NCI-H2171 treated with DMSO at 0.1 percent for 48 hours (cell line): ENCODE results near the gene CLDN4.
A peak's percentile ranks its signal among the peaks of the same experiment; 100 is the strongest.
"Not testable (repeated sequence)": the region's sequence is repeated elsewhere in the genome, so short reads cannot be mapped to it uniquely, and the experiment has no call there.

Experiments used
- DNase-seq: peaks from one replicate; lab custom pipeline; 2025; lab: John Stamatoyannopoulos, UW

CLDN4 gene

DNA sequence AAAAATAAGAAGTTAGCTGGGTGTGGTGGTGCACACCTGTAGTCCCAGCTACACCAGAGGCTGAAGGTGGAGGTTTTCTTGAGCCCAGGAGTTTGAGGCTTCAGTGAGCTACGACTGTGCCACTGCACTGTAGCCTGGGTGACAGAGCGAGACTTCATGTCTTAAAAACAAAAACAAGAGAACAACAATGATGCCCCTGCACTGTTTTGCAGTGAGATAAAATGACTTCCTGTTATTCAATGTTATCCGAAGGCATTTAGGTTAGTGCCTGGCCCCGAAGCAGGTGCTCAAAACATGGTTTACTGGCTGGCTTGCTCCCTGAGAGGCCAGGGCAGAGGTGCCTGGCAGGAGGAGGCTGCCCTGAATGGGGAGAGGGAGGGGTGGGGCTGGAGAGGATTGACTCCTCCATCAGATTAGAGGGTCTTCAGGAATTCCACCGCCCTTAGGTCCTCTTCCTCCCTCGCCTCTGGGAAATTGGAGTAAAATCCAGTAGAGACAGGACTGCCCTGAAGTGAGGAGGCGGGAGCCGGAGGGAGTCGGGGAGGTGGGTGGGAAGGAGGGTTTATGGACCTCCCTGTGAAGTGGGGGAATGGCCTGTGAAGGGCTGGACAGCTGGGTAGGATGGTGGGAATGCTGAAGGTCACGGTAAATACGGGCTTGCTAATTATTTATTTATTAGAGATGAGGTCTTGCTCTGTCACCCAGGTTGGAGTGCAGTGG, 6.8 kb upstream of the CLDN4 start:
- DNase-seq = no peak

DNA sequence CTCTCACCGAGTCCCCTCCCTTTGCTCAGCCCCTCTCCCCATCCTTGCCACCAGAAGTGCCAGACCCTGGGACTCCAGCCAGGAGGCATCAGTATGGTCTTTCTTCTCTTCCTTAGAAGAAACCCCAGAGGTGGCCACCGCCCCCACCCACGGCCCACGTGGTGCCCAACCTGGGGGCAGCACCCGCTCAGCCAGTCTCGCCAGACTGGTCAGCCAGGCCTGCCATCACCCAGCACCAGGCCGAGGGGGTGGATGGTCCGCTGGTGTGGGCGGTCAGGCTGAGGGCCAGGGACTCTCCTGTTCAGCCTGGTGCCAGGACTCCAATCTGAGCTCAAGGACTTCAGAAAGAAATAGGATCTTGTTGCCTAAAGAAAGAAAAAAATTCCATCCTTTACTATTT, 5.8 kb upstream of the CLDN4 start:
- no peak for DNase-seq

DNA sequence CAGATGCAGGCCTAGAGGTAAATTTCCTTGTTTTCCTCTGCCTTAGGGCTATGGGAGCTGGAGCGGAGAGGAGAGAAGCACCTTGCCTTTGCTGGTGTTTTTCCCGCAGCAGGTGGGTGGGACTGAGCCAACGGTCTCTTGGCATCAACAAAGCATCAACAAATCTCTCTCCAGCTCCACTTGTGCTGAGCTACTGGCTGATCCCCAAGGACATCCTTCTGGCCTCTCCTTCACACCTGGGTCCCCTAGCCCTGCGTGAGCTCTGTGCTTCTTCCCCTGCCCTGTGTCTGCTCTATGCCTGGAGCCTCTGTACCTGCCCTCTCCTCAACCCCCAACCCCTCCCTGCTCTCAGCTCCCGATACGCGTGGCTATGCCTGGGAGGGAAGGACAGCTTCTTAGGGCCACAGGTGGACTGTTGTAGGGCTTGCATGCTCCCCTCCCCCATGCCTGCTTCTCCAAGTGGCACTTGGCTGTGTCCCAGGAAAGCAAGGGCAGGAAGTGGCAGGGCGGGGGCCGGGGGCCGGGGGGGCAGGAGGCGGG, 3.2 kb upstream of the CLDN4 start:
- peak; percentile 99 for DNase-seq

DNA sequence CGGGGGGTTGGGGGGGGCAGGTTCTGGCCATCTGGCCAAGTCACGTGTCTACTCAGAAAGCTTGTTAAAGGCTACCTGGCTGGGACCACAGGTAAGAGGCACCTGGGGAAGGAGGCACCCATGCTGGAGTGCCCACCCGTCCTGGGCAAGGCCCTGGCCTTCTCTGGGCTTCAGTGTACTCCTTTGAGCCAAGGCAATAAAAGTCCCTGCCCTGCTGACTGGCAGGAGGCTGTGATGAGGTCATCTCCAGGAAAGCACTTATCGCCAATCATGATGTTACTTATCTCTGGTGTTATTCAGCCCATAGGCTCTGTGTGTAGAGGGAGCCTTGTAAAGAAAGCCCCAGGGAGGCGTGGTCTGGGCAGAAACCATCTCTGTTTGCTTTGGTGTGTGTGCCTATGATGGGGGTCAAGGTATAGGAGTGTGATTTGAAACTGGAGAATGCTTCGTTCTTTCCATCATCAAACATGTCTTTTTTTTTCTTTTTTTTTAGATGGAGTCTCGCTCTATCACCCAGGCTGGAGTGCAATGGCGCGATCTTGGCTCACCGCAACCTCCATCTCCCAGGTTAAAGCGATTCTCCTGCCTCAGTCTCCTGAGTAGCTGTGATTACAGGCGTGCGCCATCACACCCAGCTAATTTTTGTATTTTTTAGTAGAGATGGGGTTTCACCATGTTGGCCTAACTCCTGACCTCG, 2.5 kb upstream of the CLDN4 start:
- peak; percentile 94 for DNase-seq

DNA sequence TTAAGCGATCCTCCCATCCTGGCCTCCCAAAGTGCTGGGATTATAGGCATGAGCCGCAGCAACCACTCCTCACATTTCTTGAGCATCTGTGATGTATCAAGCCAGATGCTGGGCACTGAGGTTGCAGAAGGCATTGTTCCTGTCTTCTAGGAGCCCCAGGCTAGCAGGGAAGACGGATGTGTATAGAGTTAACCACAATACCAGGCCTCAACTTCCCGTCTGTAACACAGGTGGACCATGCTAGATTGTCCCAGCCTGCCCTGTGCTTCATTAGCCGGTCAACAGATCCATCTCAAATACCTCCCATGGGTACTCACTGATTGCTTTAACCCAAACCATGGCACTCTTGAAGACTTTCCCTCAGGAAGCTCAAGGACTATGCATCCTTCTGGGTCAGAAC, 1.8 kb upstream of the CLDN4 start:
- DNase-seq = no peak

DNA sequence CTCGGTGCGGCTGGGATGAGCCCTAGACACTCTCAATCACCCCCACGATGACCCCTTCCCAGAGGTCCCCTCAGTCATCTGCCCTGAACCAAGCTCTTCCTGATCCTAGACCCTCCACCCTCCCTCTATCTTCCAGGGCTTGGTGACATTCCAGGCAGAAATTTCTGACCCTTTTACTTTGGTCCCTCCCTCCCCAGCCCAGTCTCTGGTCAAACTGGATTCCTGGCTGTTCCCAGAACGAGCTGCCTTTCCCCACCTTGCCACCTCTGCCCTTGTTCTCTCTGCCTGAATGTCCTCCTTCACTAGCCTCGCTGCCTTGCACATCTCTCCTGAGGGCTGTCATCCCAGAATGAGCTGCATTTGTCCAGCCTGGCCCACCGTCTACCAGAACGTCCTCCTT, 1.3 kb upstream of the CLDN4 start:
- DNase-seq = no peak

DNA sequence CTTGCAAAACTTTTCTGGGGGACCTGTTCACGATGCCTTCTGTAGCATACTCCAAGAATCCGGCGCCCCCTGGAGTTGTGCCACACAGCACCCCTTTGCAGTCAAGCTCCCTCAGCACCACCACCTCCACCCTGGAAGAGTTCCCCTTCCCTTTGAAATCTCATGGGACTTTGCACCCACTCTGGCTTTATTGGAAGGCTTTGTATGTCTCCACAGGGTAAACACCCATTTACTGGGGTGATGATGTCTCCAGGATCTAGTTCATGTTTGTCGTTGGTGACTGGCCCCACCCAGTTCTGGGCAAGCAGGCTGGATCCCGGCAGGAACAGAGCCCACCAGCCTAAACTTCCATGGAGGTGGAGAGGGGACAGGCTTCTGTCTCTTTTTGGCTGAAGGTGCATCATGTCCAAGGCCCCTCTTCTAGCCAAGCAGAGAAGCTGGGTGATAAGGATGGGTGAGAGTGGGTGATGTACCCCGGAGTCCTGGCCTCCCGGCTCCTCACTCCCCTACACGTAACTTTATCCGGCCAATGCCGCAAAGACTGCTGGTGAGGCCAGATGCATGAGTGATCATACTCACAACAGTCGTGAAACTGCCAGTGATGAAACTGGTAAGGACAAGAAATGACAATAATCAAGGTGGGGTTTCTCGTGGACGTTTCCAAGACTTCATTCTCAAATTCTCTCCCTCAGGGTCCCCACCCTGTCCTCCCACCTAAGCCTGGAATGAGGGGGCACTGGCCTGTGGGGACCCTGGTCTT, 695 bp upstream of the CLDN4 start:
- DNase-seq = peak; percentile 39

DNA sequence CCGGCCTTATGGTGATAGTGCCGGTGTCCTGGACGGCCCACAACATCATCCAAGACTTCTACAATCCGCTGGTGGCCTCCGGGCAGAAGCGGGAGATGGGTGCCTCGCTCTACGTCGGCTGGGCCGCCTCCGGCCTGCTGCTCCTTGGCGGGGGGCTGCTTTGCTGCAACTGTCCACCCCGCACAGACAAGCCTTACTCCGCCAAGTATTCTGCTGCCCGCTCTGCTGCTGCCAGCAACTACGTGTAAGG, 713 bp downstream of the CLDN4 start:
- no peak for DNase-seq

DNA sequence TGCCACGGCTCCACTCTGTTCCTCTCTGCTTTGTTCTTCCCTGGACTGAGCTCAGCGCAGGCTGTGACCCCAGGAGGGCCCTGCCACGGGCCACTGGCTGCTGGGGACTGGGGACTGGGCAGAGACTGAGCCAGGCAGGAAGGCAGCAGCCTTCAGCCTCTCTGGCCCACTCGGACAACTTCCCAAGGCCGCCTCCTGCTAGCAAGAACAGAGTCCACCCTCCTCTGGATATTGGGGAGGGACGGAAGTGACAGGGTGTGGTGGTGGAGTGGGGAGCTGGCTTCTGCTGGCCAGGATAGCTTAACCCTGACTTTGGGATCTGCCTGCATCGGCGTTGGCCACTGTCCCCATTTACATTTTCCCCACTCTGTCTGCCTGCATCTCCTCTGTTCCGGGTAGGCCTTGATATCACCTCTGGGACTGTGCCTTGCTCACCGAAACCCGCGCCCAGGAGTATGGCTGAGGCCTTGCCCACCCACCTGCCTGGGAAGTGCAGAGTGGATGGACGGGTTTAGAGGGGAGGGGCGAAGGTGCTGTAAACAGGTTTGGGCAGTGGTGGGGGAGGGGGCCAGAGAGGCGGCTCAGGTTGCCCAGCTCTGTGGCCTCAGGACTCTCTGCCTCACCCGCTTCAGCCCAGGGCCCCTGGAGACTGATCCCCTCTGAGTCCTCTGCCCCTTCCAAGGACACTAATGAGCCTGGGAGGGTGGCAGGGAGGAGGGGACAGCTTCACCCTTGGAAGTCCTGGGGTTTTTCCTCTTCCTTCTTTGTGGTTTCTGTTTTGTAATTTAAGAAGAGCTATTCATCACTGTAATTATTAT, 1.2 kb downstream of the CLDN4 start:
- DNase-seq = peak; percentile 69

DNA sequence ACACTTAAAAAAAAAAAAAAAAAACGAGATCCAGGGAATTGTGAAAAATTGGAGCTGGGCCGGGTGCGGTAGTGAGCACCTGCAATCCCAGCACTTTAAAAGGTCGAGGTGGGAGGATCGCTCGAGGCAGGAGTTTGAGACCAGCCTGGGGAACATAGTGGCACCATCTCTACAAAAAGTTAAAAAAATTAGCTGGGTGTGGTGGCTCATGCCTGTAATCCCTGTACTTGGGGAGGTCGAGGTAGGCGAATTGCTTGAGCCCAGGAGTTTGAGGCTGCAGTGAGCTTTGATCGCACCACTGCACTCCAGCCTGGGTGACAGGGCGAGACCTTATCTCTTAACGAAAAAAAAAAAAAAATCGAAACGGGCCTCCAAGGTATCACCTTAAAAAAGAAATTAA, 2.0 kb downstream of the CLDN4 start:
- peak; percentile 43 for DNase-seq

DNA sequence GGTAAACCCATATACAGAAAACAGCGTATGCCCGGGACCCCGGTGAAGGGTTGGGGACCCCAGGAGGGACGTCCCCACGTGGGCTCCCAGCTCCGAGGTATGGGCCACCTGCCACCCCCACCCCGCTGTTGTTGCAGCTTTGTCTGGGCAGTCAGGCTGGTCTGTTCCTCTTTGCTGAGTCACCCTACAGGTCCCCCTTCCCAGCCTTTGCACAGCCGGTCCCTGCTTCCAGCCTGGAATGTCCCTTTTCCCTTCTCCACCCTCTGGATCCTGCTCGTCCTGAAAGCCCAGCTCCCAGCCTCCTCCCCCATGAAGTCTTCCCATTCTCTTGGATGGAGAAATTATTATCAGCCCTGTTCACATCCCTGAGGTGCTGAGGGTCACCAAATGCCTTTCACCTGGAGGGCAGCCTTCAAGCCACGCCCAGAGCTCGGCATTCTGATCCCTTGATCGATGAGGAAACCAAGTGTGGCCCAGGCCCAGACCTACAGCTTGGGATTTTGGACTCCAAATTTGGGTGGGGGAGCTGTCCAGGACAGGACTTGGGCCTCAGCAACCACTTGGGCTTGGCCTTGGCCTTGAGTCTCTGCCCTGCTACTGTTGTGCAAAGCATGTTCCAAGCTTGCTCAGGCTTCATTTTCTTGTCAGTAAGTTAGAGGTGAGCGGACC, 2.6 kb downstream of the CLDN4 start:
- peak; percentile 30 for DNase-seq

DNA sequence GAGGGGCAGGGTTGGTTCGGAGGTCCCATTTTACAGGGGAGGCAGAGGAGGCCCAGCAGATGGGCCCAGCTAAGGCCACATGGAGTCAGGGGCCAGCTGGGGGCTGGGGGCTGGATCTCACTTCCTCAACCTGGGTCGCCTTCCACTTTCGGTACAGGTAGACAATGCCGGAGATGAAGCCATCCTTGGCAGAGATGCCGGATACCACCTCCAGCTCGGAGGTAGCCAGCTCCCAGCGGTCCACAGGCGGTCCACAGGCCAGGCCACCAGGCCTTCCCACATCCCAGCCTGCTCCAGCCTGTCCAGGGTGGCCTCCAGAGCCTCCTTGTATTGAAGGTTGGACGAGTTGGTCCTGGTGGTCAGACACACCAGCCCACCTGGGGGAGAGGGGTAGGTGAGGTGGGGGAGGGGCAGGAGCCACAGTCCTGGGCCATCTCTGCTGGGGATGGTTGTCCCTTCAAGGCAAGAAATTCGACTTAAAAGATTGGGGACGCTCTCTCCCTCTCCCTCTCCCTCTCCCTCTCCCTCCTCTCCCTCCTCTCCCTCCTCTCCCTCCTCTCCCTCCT, 3.9 kb downstream of the CLDN4 start:
- DNase-seq = no peak

DNA sequence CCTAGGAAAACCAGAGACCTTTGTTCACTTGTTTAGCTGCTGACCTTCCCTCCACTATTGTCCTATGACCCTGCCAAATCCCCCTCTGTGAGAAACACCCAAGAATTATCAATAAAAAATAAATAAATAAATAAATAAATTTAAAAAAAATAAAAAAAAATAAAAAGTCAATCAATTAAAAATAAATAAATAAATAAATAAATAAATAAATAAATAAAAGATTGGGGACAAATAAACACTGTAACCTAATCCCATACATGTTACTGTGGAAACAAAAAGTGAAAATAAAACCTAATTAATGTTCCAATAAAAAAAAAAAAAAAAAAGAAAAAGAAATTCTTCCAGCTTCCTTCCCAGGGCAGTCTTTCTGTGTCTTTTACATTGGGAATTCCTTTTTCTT, 6.4 kb downstream of the CLDN4 start:
- DNase-seq = not testable (repeated sequence)

DNA sequence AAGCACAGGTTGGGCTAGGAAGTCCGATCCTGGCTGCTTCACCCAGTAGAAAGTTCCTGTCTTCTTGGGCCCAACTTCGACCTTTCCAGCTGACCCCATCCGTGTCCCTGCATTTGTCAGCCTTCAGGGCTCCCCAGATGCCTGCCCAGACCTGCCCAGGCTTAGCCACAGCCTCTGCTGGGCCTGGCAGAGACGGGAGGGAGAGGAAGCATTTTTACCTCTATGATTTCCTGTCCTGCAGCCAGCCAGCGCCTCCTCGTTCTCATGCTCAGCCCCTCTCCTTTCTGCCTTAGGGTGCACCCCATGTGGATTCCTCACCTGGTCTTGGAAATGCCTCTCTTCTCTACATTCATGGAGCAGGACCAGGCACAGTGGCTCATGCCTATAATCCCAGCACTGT, 7.8 kb downstream of the CLDN4 start:
- DNase-seq = no peak

DNA sequence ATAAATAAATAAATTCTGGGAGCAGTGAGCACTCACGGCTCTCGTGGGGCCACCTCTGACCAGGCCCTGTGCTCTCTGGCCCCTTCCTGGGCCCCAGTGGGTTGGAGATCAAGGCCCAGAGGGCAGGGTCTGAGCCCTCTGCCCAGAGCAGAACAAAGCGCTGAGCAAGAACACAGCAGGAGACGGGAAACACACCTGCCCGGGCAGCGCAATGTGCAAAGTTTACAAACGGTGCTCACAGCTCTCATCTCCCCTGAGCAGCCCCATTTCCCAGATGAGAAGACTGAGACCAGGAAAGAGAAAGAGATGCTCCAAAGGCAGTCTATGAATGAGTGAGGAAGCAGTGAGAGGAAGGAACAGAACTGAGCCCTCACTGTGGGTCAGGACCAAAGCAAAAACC, 8.5 kb downstream of the CLDN4 start:
- DNase-seq = no peak

DNA sequence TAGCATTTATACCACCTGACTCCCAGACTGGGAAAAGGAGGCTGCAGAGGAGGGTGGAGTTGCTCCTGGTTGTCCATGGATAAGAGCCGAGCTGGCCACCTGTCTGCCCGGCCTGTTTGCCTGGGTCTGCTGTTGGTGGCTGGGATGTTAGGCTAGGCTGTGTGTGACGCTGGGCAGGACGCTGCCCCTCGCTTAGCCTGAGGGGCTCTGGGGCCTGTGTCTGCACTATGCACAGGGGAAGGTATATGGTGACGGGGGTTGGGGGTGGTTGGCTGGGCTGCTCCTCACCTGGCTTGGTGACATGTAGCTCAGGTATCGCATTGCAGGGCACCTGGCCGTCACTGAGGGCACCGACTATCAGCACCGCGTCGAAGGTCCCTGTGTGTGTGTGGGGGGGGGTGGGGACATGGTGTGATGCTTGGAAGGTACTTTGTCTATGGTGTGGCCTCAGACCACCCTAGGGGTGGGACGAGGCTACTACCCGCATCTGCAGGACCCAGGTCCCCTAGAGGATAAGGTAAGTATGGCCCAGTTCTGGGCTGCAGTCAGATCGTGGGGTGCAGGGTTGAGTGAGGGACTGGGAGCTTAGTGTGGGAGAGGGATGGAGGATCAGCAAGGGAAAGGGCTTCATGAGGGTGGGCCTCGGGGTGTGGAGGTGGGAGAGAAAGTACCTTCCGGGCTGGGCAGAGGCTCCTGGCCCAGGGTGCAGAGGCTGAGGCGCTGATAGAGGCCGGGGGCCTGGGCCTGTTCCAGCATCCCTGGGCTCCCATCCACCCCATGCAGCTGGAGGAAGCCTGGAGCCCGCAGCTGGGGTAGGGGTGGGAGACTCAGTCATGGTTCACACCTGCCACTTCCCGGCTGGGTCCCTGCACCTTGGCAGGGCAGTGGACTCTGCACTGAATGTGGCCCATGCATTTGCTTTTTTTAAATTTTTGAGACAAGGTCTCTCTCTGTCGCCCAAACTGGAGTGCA, 9.2 kb downstream of the CLDN4 start:
- no peak for DNase-seq

DNA sequence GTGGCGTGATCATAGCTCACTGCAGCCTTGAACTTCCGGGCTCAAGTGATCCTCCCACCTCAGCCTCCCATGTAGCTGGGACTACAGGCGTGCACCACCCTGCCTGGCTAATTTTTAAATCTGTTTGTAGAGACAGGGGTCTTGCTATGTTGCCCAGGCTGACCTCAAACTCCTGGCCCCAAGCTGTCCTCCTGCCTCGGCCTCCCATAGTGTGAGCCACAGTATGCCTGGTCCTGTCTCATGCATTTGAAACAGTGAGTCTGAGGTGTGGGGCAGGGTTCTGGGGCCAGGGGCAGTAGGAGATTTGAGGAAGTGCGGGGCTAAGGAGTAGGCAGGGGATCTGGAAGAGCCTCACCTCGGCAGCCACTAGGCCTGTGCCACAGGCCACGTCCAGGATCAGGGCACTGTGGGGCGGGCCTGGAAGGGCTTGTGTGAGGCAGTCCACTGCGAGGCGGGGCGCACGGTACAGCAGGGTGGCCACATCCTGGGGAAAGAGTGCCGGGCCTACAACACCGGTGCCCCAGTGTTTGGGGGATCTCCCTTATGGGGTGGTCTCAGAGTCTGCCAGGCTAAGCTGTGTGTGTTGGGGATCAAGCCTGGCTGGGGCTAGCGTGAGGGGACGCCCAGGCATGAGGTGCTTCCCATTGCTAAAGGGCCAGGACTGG, 10.1 kb downstream of the CLDN4 start:
- DNase-seq = no peak

DNA sequence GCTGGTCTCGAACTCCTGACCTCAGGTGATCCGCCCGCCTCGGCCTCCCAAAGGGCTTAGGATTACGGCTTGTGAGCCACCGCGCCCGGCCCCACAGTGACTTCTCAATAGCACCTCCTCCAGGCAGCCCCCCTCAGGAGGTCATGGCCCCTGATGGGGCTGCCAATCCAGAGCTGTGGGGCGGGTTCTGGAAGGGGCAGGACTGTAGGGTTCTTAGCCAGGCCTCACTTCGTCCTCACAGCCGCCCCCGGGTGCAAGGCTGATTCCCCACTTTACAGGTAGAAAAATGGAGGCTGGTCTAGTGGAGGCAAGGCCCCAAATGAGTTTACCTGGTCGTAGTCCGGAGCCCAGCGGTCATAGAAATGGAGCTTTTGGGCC, 10.9 kb downstream of the CLDN4 start:
- no peak for DNase-seq

DNA sequence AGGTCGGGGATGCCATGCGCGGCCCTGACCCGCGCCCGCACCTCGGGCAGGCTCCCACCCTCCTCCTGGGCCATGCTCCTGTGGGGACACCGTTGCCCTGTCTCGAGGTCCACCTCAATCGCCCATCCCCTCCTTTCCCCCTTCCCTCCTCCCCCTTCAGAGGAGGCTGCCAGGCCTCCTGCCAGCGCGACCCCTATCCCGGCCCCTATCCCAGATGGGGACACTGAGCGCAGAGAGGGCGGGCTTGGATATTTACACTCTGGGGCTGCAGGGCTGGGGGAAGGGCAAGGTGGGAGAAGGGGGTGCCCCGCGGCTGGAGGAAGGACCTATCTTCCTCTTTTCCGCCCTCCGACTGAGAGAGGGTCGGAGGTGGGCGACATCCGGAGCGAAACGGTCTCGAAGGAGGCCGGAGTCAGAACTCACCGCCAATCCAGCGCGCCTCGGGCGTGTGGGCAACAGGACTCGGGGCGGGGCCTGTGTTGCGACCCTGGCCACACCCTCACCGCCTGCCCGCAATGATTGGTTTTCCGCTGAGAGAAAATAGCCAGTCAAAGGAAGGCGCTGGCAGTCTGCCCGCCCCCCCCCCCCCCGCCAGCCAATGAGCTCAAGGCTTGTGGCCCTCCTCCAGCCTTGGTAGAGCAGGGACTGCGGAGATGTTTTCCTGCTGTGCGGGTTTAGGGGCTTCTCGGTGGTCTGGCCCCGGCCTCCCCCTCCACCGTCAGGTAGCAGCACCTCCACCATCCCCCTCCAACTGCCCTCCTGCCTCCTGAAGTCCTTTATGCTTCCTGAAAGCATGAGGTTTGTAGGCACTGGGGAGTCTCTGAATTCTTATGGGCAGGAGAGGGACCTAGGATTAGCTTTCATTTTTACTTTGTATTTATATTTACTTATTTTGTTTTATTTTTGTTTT, 11.5 kb downstream of the CLDN4 start, which contains the start of gene METTL27:
Gene METTL27 (minus strand): TSS at position 450 of the 910 bp plus-strand sequence. CDS start 376 bp downstream, at position 74.
- peak; percentile 93 for DNase-seq
